GM12891 (cell line): Measurements from ENCODE around the gene HSD17B1.

Experiments used
- PAX5 ChIP-seq: IDR thresholded peaks from 2 replicates; pipeline ENCODE4 v1.6.1; 2011; ENCODE audit warnings: low read length, moderate library complexity, mild to moderate bottlenecking; ENCODE audit not compliant: insufficient read depth, severe bottlenecking
- POLR2A ChIP-seq: IDR thresholded peaks from 2 replicates; pipeline ENCODE4 v1.6.1; 2011; ENCODE audit warnings: low read depth, low read length, control low read depth
- POLR2AphosphoS5 ChIP-seq: IDR thresholded peaks from 2 replicates; pipeline ENCODE4 v1.6.1; 2011; ENCODE audit warnings: low read depth, low read length, control low read depth
- POU2F2 ChIP-seq: IDR thresholded peaks from 2 replicates; pipeline ENCODE4 v1.6.1; 2011; ENCODE audit warnings: low read depth, mild to moderate bottlenecking, control low read depth, low read length, moderate library complexity
- SPI1 ChIP-seq: IDR thresholded peaks from 2 replicates; pipeline ENCODE4 v1.6.1; 2011; ENCODE audit warnings: low read depth, low read length, control low read depth
- TAF1 ChIP-seq: IDR thresholded peaks from 2 replicates; pipeline ENCODE4 v1.6.1; 2011; ENCODE audit warnings: low read depth, low read length, control low read depth

DNA sequence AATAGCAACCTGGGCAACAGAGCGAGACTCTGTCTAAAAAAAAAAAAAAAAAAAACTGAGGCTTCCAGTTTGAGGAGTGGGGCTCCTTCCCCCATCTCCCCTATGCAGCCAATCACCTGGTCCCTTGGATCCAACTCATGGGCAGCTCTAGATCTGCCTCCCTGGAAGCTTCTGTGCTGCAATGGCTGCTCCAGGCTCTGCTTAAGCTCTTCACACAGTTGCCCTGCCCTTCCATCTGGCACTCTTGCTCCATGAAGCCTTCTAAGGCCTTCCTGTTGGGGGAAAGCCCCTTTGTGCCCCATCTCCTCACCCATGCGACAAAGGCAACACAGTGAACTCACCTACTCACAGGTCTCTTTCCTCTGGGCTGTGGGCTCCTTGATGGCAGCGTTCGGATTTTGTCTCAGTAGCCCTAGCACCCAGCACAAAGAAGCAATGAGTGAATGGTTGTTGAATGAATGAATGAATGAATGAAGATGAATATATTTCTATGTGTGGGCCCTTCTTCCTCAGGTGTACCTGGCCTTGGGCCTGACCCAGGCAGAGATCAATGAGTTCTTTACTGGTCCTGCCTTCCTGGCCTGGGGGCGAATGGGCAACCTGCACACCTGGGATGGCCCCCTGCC, 14.8 kb upstream of the HSD17B1 start:
- TF ChIP-seq POLR2A (no peak), SPI1 (no peak), POLR2AphosphoS5 (no peak), TAF1 (no peak), POU2F2 (no peak), PAX5 (no peak)
